Pancreas (tissue), 10 donors: ENCODE data around the gene RPTOR. TPM values are rescaled to one million over a fixed set of nuclear protein-coding genes. Genes with fewer than 3 reads are reported as not detected.

Source experiments
- ATAC-seq, 4 donors: fragments of 200-7000 bp; cut with Tn5 transposase; one replicate each; pipeline versions ENCODE4 v1.8.0 to v1.9.1; 2020; ENCODE audit warnings: mild to moderate bottlenecking in 4 of 4, moderate library complexity in 4 of 4
- DNase-seq, 6 donors: peaks; one replicate each; pipeline ENCODE4 v3.0.0-alpha.2; 2020
- FAIRE-seq: peaks from 2 replicates; lab custom pipeline; 2012; peaks lifted over from hg19 to GRCh38; lab: Jason Lieb, UNC
- H3K27ac ChIP-seq, 4 donors: fragments of 200-600 bp; sonication (generic); 1 replicate in 3 of 4; 2 replicates in 1 of 4; pipeline versions ENCODE4 v1.5.0 to v1.8.0; 2020
- H3K27me3 ChIP-seq, 4 donors: fragments of 200-600 bp; one replicate each; pipeline ENCODE4 v1.8.0; 2021
- H3K36me3 ChIP-seq, 3 donors: fragments of 200-600 bp; sonication (generic) in 1 of 3; one replicate each; pipeline versions ENCODE4 v1.5.0 to v1.8.0; 2020 to 2021
- H3K4me1 ChIP-seq, 3 donors: fragments of 200-600 bp; one replicate each; pipeline ENCODE4 v1.8.0; 2021
- H3K4me3 ChIP-seq, 4 donors: fragments of 200-600 bp; sonication (generic) in 2 of 4; one replicate each; pipeline versions ENCODE4 v1.5.0 to v1.8.0; 2020 to 2021
- H3K9me3 ChIP-seq, 4 donors: fragments of 200-600 bp; one replicate each; pipeline ENCODE4 v1.8.0; 2021
- WGBS, 2 donors: extraction: QIAGEN DNeasy Blood & Tissue Kit; methylation state at CpG; one replicate each; pipeline ENCODE4 v1.1.7; 2013; 5-methylcytosine and 5-hydroxymethylcytosine counted together
- intact Hi-C, 3 donors: fragments of 100-400 bp; cut with DNase I; formaldehyde crosslinking; loops; one replicate each; pipeline versions ENCODE4 v1.11.1 to v1.14.2; 2022
- polyA plus RNA-seq, 2 donors: library from polyadenylated mRNA; stranded (reverse); fragments of 200-250 nt; gene quantifications; one replicate each; pipeline ENCODE4 v1.2.3, GENCODE V29; 2013
- total RNA-seq, 6 donors: library from RNA; stranded (reverse); fragmentation: NEBNext Ultra II Directional in 4 of 6; extraction: Animal tissue kit (Norgen Biotek cat#: 25700) in 4 of 6; gene quantifications; one replicate each; pipeline versions ENCODE4 v1.2.1 to v1.2.4, GENCODE V29; 2021 to 2023
- TF ChIP-seq, protein P1 (sequence below), 4 donors: fragments of 200-600 bp; sonication (generic) in 3 of 4; IDR thresholded peaks; one replicate each; pipeline versions ENCODE4 v1.5.0 to v1.8.0; 2021; ENCODE audit warnings: antibody characterized with exemption in 4 of 4
- donor health status: healthy with polysubstance abuse.
- donor health status: DM: no; HTN: no; CAD: no; lungs with moderate emphysema.
- donor health status: DM: no; HTN: no; CAD: no.
- donor health status: control.
- donor health status: control.
- donor health status: Bipolar disorder and iron deficiency.
- donor health status: DM: yes; HTN: yes; CAD: no.
- donor health status: DM: no; HTN: no; CAD: no.
- donor health status: DM: no; HTN: no; CAD: no.
- donor health status: DM: yes; HTN: yes; CAD: no.

RPTOR gene
- total and polyA plus RNA-seq, 8 donors = 5.0 to 18.9 (median 13.2) TPM

DNA sequence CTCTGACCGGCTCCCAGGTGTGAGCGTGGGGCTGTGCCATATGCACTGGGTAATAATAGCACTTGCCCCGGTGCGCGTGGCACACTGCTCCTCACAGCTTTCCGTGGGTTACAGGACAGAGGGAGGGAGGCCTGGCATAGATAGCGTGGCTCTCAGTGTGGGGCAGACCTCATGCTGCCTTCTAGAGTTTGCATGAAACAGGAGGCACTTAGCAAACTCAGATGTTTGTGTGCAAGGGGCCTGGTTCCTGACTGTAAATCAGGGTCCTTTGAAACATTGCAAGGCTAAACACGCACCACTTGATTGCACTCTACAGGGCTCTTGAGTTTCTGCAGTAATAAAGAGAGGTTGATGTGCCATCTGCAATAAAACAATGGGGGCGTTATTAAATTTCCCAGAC lies 101.7 kb downstream of the RPTOR start:
- Histone ChIP-seq H3K27ac (no peak overlapping the region), H3K4me3 (no peak overlapping the region), H3K27me3 (no peaks in the 10 kb centered on the region), H3K36me3 (no peaks in the 10 kb centered on the region), H3K4me1 (no peaks in the 10 kb centered on the region), H3K9me3 (no peaks in the 10 kb centered on the region)
- no peak for FAIRE-seq
- TF ChIP-seq, protein P1, sequence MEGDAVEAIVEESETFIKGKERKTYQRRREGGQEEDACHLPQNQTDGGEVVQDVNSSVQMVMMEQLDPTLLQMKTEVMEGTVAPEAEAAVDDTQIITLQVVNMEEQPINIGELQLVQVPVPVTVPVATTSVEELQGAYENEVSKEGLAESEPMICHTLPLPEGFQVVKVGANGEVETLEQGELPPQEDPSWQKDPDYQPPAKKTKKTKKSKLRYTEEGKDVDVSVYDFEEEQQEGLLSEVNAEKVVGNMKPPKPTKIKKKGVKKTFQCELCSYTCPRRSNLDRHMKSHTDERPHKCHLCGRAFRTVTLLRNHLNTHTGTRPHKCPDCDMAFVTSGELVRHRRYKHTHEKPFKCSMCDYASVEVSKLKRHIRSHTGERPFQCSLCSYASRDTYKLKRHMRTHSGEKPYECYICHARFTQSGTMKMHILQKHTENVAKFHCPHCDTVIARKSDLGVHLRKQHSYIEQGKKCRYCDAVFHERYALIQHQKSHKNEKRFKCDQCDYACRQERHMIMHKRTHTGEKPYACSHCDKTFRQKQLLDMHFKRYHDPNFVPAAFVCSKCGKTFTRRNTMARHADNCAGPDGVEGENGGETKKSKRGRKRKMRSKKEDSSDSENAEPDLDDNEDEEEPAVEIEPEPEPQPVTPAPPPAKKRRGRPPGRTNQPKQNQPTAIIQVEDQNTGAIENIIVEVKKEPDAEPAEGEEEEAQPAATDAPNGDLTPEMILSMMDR (IDR thresholded peaks at IDR 0.05) = no peak
- 90 to 94% methylated on average over 9 of the region's 9 CpGs for WGBS, 2 donors
- intact Hi-C loops = no loop called here
- no peak for DNase-seq
- ATAC-seq = no peak

DNA sequence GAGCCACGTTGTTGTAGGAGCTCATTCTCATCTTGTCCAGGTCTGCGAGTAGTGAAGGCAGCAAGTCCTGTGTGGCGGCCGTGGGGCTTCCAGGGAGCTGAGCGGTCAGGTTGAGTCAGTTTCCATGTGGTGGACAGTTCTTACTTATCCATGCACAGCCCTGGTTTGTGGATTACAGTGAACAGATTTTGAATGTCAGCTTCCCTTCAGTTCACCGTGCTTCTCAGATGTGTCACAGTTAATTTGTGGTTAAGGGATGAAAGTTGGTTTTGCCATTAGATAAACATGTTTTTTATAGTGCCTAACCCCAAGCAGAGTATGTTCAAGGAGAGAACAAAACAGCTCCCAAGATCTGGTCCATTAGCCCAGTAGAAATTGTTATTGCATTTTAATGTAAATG lies 103.1 kb downstream of the RPTOR start:
- Histone ChIP-seq H3K27ac (no peak overlapping the region), H3K4me3 (no peak overlapping the region), H3K36me3 (no peaks in the 10 kb centered on the region), H3K27me3 (no peaks in the 10 kb centered on the region), H3K9me3 (no peaks in the 10 kb centered on the region), H3K4me1 (no peaks in the 10 kb centered on the region)
- TF ChIP-seq, protein P1 (IDR thresholded peaks at IDR 0.05) = no peak
- 74 to 91% methylated on average over 6 of the region's 6 CpGs for WGBS, 2 donors
- FAIRE-seq (no peak), DNase-seq (no peak), ATAC-seq (no peak)
- intact Hi-C loops = no loop called here

DNA sequence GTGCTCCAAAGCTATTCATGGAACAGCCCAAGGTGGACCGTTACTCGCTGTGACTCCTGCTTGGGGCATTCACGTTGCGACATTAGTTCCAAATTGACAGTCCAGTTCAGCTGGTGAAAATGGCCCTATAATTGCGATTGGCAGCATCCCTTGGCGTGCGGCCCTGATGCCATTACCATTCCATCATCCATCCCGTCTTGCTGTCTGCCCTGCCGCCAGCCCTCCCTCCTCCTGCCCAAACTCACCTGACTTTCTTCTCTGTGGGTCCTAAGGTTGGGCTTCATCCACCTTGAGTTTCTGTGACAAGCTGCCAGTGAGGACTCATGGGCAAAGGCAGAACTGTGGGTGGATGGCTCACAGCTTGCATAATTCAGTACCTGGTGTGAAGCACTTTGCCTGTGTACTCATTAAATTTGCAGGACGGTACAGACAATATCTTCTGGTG lies 104.6 kb downstream of the RPTOR start:
- ATAC-seq = no peak
- Histone ChIP-seq H3K4me1 (no peaks in the 10 kb centered on the region), H3K27ac (no peak overlapping the region), H3K36me3 (no peaks in the 10 kb centered on the region), H3K9me3 (no peaks in the 10 kb centered on the region), H3K27me3 (no peaks in the 10 kb centered on the region), H3K4me3 (no peak overlapping the region)
- FAIRE-seq = no peak
- TF ChIP-seq, protein P1 (IDR thresholded peaks at IDR 0.05) = no peak
- no peak for DNase-seq
- intact Hi-C loops = no loop called here
- 91% methylated on average over 10 of the region's 10 CpGs for WGBS, 2 donors

DNA sequence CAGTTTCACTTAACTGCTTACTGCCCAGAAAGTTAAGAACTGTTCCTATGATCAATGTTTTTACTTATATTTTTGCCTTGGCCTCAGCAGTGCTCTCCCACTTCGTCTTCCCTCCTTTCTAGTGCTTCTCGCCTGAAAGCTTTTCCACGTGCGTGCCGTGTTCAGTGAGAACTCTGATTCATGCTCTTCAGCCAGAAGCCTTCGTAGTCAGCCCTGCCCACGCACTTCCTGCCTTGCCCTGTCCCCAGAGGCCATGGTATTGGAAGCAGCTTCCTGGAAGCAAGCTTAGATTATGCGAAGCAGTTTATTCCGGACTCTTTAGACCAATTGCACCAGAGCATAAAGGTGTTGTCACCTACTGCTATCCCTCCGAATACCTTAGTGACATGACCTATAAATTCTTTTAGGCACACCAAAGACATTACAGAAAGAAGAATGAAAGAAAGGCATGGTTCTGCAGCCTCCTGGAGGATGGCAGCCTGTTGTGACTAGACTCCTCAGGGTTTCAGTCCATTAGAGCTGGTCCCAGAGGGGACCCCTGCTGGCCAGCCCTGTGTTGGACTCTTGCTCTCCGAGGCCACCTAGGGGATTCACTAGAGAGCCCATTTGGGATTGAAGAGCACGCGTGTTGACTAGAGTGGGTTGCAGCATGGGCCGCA lies 105.2 kb downstream of the RPTOR start:
- intact Hi-C loops = loop anchor here in 1 of 3 donors (10.0 kb wide), 1 partner anchor 55 kb away; no protein-coding TSS in a partner anchor
- FAIRE-seq (no peak), DNase-seq (no peak), ATAC-seq (peak in 3 of 4 donors; percentile 51 to 61 (median 60))
- WGBS, 2 donors = 85 to 88% methylated on average over 14 of the region's 14 CpGs
- Histone ChIP-seq H3K4me1 (no peaks in the 10 kb centered on the region), H3K4me3 (no peak overlapping the region), H3K27ac (no peak overlapping the region), H3K36me3 (no peaks in the 10 kb centered on the region), H3K9me3 (no peaks in the 10 kb centered on the region), H3K27me3 (no peaks in the 10 kb centered on the region)
- TF ChIP-seq, protein P1 (IDR thresholded peaks at IDR 0.05) = peak in 1 of 4 donors; percentile 8

DNA sequence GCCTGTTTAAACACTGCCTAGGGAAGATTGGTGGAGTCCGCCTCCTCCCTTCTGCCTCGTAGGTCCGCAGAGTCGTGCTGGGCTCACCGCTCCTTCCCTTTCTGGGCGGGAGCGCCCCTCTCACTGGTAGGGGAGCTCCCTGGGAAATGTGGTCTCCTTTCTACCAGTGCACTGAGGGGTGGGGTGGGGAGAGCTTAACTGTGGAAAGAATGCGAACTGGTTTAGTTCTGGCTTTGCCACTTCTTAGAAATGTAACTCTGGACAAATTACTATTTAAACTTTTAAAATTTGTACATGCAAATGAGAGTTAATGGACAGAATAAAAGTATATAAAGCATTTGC lies 105.7 kb downstream of the RPTOR start:
- DNase-seq = no peak
- Histone ChIP-seq H3K27me3 (no peaks in the 10 kb centered on the region), H3K27ac (no peak overlapping the region), H3K4me1 (no peaks in the 10 kb centered on the region), H3K36me3 (no peaks in the 10 kb centered on the region), H3K4me3 (no peak overlapping the region), H3K9me3 (no peaks in the 10 kb centered on the region)
- intact Hi-C loops = loop anchor here in 1 of 3 donors (10.0 kb wide), 1 partner anchor 56 kb away; no protein-coding TSS in a partner anchor
- 94 to 98% methylated on average over 8 of the region's 8 CpGs for WGBS, 2 donors
- ATAC-seq = no peak
- TF ChIP-seq, protein P1 (IDR thresholded peaks at IDR 0.05) = peak in 1 of 4 donors; percentile 4
- FAIRE-seq = no peak
